Body of pancreas (tissue), 4 donors: ENCODE measurements around the gene RANBP10. TPM values are rescaled to one million over a fixed set of nuclear protein-coding genes. Genes with fewer than 3 reads are reported as not detected.

Source experiments
- ATAC-seq: fragments of 150-250 bp; one replicate; pipeline ENCODE4 v1.9.1; 2016
- DNase-seq, 4 donors: peaks; one replicate each; pipeline ENCODE4 v3.0.0-alpha.2; 2019
- H3K27ac ChIP-seq, 4 donors: fragments of 200-600 bp; sonication (generic); 1 replicate in 3 of 4; 2 replicates in 1 of 4; pipeline versions ENCODE4 v1.5.1 to v1.6.1; 2016 to 2019; ENCODE audit warnings: mild to moderate bottlenecking in 1 of 4, mixed read lengths in 1 of 4, moderate library complexity in 1 of 4
- H3K27me3 ChIP-seq, 2 donors: fragments of 200-600 bp; sonication (generic); one replicate each; pipeline ENCODE4 v1.6.0; 2016; ENCODE audit warnings: mild to moderate bottlenecking in 1 of 2
- H3K36me3 ChIP-seq, 2 donors: fragments of 200-600 bp; sonication (generic); replicated peaks in 1 of 2; 2 replicates each; pipeline ENCODE4 v1.5.1; 2016; ENCODE audit warnings: low read depth in 2 of 2; ENCODE audit not compliant: insufficient read depth in 1 of 2
- H3K4me1 ChIP-seq: fragments of 200-600 bp; sonication (generic); one replicate; pipeline ENCODE4 v1.6.0; 2016
- H3K4me3 ChIP-seq, 2 donors: fragments of 200-600 bp; sonication (generic); 1 replicate in 1 of 2; 2 replicates in 1 of 2; pipeline ENCODE4 v1.5.1; 2016 to 2019
- H3K9me3 ChIP-seq, 3 donors: fragments of 200-600 bp; sonication (generic); 1 replicate in 2 of 3; 2 replicates in 1 of 3; pipeline ENCODE4 v1.5.1; 2016
- CTCF ChIP-seq, 7 experiments: fragments of 450-650 bp in 4 of 7; fragments of 200-600 bp in 3 of 7; sonication (generic) in 3 of 7; IDR thresholded peaks; one replicate each; pipeline ENCODE4 v1.5.1; 2016 to 2019; ENCODE audit warnings: antibody characterized with exemption in 7 of 7
- POLR2A ChIP-seq, 3 donors: fragments of 450-650 bp; IDR thresholded peaks; one replicate each; pipeline ENCODE4 v1.6.1; 2016; ENCODE audit warnings: antibody characterized with exemption in 3 of 3, mild to moderate bottlenecking in 2 of 3
- WGBS, 2 donors: methylation state at CpG; one replicate each; pipeline ENCODE4 v1.1.5; 2017; 5-methylcytosine and 5-hydroxymethylcytosine counted together
- intact Hi-C: fragments of 100-400 bp; cut with DNase I; formaldehyde crosslinking; loops from one replicate; pipeline ENCODE4 v1.15.1; 2023
- total RNA-seq, 2 donors: library from RNA; depleted of rRNA; stranded (reverse); fragments of >200 nt; gene quantifications; one replicate each; pipeline ENCODE4 v1.1.0, GENCODE V29; 2016

Gene RANBP10
- total RNA-seq, 2 donors from 2014 or later: 6.3 to 9.3 TPM

DNA sequence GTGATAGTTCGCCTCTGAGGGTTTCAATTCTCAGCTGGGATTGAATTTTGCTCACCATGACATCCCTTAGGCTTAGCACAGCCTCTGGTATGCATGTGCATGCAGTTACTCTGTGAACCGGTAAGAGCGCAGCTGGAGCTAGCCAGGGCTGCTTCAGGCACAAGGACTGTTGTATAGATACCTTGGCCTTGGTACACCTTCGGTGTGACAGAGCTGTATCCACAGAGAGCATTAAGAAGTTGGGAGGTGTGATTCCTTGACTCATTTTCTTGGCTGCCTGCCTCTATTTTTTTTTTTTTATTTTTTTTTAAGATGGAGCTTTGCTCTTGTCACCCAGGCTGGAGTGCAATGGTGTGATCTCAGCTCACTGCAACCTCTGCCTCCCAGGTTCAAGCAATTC is 38.1 kb upstream of the RANBP10 start:
- 43 to 62% methylated on average over 1 to 4 of the region's 4 CpGs for WGBS, 2 donors
- Histone ChIP-seq H3K27me3 (no peaks in the 10 kb centered on the region), H3K9me3 (no peaks in the 10 kb centered on the region), H3K4me1 (peaks cover 61% of the 10 kb centered on the region), H3K36me3 (no peaks in the 10 kb centered on the region), H3K4me3 (no peak overlapping the region), H3K27ac (no peak overlapping the region)
- TF ChIP-seq CTCF (IDR thresholded peaks at IDR 0.05) (peak in 1 of 7 experiments; percentile 5), POLR2A (IDR thresholded peaks at IDR 0.05) (no peak)
- DNase-seq (no peak), ATAC-seq (no peak)
- intact Hi-C loops: no loop called here

- intact Hi-C loops: no loop called here
- Histone ChIP-seq H3K27me3 (no peaks in the 10 kb centered on the region), H3K36me3 (no peaks in the 10 kb centered on the region), H3K27ac (peak overlapping the region; percentile 96 to 99 (median 98)), H3K4me1 (peaks cover 52% of the 10 kb centered on the region), H3K4me3 (peak overlapping the region; percentile 25 to 33), H3K9me3 (no peaks in the 10 kb centered on the region)
- TF ChIP-seq CTCF (IDR thresholded peaks at IDR 0.05) (no peak), POLR2A (IDR thresholded peaks at IDR 0.05) (no peak)
- DNase-seq (no peak), ATAC-seq (no peak)
- 7 to 12% methylated on average over 11 of the region's 11 CpGs for WGBS, 2 donors
These were observed 37.0 kb upstream of the RANBP10 start for GRCh38 chr16:67843343-67843765.

DNA sequence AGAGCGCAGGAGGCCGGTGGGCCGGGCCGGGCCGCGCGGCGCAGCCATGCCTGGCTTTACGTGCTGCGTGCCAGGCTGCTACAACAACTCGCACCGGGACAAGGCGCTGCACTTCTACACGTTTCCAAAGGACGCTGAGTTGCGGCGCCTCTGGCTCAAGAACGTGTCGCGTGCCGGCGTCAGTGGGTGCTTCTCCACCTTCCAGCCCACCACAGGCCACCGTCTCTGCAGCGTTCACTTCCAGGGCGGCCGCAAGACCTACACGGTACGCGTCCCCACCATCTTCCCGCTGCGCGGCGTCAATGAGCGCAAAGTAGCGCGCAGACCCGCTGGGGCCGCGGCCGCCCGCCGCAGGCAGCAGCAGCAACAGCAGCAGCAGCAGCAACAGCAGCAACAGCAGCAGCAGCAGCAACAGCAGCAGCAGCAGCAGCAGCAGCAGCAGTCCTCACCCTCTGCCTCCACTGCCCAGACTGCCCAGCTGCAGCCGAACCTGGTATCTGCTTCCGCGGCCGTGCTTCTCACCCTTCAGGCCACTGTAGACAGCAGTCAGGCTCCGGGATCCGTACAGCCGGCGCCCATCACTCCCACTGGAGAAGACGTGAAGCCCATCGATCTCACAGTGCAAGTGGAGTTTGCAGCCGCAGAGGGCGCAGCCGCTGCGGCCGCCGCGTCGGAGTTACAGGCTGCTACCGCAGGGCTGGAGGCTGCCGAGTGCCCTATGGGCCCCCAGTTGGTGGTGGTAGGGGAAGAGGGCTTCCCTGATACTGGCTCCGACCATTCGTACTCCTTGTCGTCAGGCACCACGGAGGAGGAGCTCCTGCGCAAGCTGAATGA is 36.4 kb upstream of the RANBP10 start:
- intact Hi-C loops: no loop called here
- Histone ChIP-seq H3K27ac (peak overlapping the region; percentile 96 to 99 (median 98)), H3K4me3 (peak overlapping the region; percentile 25 to 33), H3K36me3 (no peaks in the 10 kb centered on the region), H3K4me1 (peaks cover 46% of the 10 kb centered on the region), H3K27me3 (no peaks in the 10 kb centered on the region), H3K9me3 (no peaks in the 10 kb centered on the region)
- peak; percentile 60 to 68 (median 60) for DNase-seq
- peak; percentile 25 for ATAC-seq
- WGBS, 2 donors: 0 to 5% methylated on average over 8 to 67 of the region's 67 CpGs
- peak in 2 of 3 donors; percentile 35 to 36 for TF ChIP-seq POLR2A (IDR thresholded peaks at IDR 0.05)
- TF ChIP-seq CTCF (IDR thresholded peaks at IDR 0.05): peak in 4 of 7 experiments; percentile 14 to 34 (median 23)

- H3K27ac ChIP-seq: peak within 1 kb of the TSS; percentile 96 to 99 (median 98)
- TF ChIP-seq CTCF (IDR thresholded peaks at IDR 0.05) (peak; percentile 65 to 97 (median 94)), POLR2A (IDR thresholded peaks at IDR 0.05) (peak; percentile 37 to 50 (median 41))
- ATAC-seq (peak; percentile 79), DNase-seq (peak; percentile 95 to 96 (median 96))
- peak within 1 kb of the TSS; percentile 25 to 94 for H3K4me3 ChIP-seq
- WGBS, 2 donors: 0 to 6% methylated on average over 7 to 53 of the region's 83 CpGs
- H3K36me3 ChIP-seq: no peaks in the 10 kb centered on the region
- H3K9me3 ChIP-seq: no peaks in the 10 kb centered on the region
- peaks cover 42% of the 10 kb centered on the region for H3K4me1 ChIP-seq
- no peaks in the 10 kb centered on the region for H3K27me3 ChIP-seq
- intact Hi-C loops: no loop called here
These were observed 35.6 kb upstream of the RANBP10 start, which contains the start of gene THAP11 for GRCh38 chr16:67841816-67842508. TSS of gene THAP11 (plus strand) at chr16:67842320. CDS start at chr16:67842555, 235 bp downstream.
